8988T (cell line): ENCODE measurements around the gene SEMA3D.

Experiments used
- DNase-seq: peaks from one replicate; pipeline ENCODE4 v3.0.0; 2011

Gene SEMA3D

DNA sequence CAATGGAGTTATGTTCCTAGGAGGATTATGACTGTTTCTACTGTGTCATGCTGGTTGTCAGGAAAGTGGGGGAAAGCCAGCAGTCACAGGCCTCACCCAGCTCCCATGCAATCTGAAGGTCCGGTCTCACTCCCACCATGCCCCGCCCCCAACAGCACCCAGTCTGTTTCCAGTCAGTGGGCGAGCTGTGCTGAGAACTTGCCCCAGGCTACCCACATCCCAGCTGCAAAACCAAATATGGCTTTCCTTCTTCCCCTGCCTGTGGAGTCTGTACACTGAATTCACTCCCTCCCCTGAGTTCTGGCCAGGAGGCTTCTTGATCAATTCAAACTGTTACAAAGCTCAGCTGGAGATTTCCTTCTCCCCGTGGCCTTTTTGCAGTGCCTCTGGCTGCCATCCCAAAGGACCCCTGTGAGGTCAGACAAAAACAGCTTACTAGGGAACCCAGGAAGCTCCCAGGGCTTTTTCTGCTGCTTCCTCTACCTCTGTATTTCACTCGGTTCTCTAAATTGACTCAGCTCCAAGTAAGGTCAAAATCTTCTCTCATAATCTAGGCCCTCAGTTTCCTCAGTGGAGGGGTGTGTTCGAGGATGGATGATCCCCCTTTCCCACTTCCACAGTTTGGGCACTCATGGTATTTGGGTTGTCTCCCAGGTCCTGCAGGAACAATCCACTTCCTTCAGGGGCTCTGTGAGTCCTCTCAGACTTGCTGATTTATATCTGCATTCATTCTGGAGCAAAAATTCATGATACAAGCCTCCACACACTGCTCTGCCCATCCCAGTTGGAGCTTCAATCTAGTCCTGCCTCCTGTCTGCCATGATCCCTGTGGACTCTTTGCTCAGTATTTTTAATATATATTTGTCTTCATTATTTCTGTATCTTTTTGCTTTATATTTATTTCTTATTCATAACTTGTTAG lies 205.5 kb downstream of the SEMA3D start:
- no peak for DNase-seq

DNA sequence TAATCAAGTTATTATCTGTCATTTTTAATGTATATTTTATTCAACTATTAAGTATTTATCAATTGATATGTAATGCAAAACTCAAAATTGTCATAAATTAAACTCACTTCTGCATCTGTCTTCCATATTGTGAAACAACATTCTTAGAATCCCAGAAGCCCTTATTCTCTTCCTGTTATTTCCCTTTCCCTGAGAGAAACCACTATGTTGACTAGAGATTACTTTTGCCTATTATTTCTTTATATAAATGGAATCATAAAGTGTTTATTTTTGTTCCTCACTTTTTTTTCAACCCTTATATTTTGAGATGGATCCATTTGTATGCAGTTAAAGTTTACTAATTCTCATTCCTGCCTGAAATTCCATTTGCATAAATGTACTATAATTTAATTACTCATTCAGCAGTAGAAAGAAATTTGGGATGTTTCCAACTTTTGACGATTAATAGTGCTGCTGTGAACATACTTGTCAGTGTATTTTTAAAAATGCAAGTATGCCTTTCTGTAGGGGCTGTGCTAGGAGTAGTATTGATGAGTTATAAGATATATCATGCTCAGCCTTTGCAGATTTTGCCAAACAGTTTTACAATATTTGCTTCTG lies 211.2 kb downstream of the SEMA3D start:
- no peak for DNase-seq

DNA sequence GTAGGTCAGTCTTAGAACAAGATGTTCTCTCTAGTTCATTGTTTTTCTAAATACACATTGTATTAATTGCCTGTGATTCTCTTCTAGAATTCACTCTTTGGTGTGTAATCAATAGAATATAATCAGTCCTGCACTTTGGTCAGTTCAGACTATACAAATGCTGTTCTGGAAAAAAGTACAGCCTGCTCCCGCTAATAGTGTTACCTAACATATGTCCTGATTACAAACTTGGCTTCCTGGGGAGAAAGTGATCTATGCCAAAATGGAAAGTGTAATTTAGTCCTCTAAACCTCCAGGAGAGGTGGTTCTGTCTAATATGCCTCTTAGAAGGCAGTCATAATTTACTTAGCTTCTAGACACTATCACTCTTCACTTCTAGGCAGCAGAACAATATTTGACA lies 215.5 kb downstream of the SEMA3D start:
- DNase-seq = no peak

DNA sequence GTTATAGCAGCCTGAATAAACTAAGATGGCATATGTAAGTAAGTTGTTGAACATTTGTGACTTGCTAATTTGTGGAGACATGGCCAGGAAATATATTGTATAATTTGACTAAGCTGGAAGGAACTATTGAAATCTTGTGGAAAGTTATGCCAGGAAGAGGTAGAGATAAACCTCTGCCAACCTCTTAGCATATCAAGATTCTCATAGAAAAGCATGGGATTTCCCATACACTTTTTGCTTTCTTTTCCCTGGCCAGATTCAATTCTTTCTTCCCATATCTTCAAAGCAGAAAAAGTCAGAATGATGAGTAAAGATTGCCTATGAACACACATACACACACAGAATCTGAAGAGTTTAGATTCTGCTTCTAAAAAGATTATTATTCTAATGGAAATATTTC lies 216.2 kb downstream of the SEMA3D start:
- DNase-seq = no peak

DNA sequence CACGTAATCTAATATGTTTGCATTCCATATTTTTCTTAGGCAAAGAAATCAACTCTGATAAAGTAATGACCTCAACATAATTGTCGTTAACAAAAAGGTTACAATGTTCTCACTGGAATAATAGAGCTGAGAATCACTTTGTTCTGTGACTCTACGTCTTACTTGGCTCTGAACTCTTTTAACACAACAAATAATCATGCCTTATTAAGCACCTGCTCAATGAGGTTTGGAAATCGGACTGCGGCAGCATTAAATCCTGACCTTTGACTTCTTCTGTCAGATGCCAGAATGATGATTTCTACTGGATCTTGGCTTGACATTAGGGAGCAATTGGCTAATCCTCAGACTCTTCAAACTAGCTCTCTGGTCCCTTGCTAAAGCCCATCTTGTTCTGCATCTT lies 233.6 kb downstream of the SEMA3D start:
- no peak for DNase-seq

DNA sequence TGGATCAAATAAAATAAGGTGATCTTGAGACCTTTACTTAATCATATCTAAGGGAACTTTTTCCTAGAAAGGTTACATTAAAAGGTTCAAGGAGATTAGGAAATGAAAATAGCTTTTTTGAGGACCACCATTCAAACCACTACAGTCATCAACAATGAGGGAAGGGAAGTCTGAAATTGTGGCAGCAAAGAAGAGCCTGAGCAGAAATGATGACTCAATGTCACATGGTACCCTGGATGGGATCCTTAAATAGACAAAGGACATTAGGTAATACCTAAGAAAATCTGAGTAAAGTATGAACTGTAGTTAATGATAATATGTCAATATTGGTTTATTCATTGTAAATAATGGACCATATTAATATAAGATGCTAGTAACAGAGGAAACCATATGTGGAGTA lies 236.0 kb downstream of the SEMA3D start:
- DNase-seq = no peak

DNA sequence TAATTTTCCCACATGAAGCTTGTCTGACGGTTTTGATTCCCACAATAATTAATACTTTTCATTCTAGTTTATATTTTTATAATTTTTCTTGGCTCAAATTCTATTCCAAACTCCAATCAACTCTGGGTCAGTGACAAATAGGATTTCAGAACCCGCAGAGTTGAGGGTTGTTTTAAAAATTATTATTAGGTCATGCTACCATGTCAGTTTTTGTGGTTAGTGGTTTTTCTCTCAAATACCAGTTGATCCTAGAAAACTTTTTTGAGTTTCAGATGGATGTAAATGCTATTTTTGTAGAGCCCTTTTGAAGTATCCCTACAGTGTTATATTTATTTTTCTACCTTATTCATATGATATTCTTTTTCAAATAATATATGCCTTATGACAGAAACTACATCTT lies 237.4 kb downstream of the SEMA3D start:
- no peak for DNase-seq

DNA sequence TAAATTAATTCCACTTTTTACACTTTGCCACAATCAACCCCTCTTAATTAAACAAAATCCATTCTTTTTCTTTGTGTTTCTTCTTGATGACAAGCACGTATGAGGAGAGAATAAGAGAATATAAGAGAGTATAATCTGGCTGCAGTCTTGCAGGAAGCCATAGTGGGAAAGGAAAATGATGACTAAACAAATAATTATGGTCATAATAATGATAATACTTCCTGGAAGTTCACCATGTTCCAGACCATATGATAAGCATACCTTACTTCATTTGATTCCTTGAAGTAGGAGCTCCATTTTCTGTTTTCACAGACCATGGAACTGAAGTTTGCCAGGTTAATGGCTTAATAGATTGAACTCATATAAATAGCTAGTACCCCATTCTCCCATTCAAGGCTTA lies 237.8 kb downstream of the SEMA3D start:
- no peak for DNase-seq

DNA sequence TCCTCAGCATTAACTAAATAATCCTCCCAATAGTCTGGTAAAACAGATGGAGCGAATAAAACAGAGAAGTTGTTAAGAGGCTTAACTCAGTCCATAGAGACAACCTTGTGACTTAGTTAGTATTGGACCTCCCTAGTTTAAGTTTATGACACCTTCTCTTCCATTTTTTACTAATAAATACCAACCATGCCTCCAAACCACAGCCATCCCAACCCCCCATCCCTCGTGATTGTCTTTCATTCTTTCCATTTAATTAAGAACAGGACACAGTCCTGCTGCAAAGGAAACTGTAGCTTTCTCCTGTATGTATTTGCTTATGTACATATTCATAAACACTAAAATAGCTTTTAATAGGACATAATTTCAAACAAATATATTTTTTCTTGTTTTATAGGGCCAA lies 238.2 kb downstream of the SEMA3D start:
- no peak for DNase-seq

DNA sequence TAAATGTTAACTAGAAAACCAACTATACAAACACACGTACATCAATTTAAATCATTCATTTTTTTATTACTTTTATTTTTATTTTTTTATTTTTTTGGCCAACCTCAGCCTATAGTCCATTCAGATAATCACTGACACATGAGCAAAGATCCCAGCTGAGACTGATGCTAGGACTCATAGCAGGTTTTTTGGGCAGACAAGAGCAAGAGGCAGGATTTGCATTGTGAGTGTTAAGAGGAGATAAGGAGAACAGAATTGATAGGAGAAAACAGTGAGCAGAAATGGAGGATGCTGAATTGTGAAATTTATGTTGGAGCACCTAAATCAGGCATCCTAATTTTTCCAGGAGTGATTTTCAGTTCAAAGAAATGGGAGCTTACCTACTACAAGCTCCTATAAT lies 240.3 kb downstream of the SEMA3D start:
- no peak for DNase-seq
